Ovary (tissue), 3 donors: ENCODE measurements around the gene FAM50A.

ENCODE experiments used
- EP300 ChIP-seq: sonication (generic); formaldehyde crosslinking; IDR thresholded peaks from one replicate; pipeline ENCODE4 v1.6.1; 2017; ENCODE audit warnings: antibody characterized with exemption
- TF ChIP-seq, protein P1 (sequence below), 3 donors: fragments of 450-650 bp in 2 of 3; fragments of 200-600 bp in 1 of 3; IDR thresholded peaks; one replicate each; pipeline versions ENCODE4 v1.5.1 to v1.8.0; 2016 to 2022; ENCODE audit warnings: antibody characterized with exemption in 3 of 3, mild to moderate bottlenecking in 1 of 3
- donor health status: DM: no; HTN: no; CAD: no.

DNA sequence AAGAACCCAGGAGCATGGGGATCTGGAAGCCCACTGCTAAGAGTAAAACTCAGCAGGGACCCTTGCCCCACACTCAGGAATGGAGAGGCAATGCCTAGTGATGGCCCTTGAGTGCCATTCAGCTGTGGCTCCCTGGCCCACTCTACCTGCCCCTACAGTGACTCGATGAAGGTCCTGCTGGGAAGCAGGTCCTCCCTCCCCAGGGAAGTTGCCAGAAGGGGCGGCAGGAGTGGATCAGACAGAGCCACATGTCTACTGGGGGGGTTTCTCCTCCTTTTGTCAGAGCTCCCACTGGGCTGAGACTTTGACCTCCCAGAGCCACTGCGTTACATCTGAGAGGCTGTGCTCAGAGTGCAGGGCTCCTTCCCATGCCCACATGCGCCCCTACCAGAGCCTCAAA, 45.2 kb downstream of the FAM50A start:
- TF ChIP-seq, protein P1, sequence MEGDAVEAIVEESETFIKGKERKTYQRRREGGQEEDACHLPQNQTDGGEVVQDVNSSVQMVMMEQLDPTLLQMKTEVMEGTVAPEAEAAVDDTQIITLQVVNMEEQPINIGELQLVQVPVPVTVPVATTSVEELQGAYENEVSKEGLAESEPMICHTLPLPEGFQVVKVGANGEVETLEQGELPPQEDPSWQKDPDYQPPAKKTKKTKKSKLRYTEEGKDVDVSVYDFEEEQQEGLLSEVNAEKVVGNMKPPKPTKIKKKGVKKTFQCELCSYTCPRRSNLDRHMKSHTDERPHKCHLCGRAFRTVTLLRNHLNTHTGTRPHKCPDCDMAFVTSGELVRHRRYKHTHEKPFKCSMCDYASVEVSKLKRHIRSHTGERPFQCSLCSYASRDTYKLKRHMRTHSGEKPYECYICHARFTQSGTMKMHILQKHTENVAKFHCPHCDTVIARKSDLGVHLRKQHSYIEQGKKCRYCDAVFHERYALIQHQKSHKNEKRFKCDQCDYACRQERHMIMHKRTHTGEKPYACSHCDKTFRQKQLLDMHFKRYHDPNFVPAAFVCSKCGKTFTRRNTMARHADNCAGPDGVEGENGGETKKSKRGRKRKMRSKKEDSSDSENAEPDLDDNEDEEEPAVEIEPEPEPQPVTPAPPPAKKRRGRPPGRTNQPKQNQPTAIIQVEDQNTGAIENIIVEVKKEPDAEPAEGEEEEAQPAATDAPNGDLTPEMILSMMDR (IDR thresholded peaks at IDR 0.05), result no peak
- TF ChIP-seq EP300, result no peak
